ENCODE measurements around the gene TEAD1.

DNA sequence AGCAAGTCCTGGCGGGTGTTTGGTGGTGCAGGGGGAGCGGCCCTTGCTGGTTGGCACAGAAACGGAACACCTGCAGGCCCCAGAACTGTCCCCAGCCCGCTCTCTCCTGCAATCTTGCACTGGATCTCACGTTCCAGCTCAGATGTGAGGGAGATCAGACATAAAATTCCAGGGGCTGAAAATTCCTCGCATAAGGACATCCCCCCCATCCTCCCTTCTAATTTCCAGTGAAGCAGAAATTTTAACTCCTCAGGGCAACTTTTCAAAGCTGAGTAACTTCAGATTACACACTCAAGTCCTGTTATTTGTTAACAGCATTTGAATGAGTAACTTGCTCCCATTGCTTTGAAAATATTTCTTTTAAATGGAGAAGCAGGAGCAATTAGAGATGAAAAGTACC lies 294.6 kb downstream of the TEAD1 start:
- TF ChIP-seq, protein P1, sequence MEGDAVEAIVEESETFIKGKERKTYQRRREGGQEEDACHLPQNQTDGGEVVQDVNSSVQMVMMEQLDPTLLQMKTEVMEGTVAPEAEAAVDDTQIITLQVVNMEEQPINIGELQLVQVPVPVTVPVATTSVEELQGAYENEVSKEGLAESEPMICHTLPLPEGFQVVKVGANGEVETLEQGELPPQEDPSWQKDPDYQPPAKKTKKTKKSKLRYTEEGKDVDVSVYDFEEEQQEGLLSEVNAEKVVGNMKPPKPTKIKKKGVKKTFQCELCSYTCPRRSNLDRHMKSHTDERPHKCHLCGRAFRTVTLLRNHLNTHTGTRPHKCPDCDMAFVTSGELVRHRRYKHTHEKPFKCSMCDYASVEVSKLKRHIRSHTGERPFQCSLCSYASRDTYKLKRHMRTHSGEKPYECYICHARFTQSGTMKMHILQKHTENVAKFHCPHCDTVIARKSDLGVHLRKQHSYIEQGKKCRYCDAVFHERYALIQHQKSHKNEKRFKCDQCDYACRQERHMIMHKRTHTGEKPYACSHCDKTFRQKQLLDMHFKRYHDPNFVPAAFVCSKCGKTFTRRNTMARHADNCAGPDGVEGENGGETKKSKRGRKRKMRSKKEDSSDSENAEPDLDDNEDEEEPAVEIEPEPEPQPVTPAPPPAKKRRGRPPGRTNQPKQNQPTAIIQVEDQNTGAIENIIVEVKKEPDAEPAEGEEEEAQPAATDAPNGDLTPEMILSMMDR (conservative IDR thresholded peaks at IDR 0.05): no peak
- no peak for TF ChIP-seq EZH2 (IDR thresholded peaks at IDR 0.05; ENCODE audit: low read depth)
